HG03045 (cell line): Measurements from ENCODE around the gene PGK1.
"Not testable (repeated sequence)": the region's sequence is repeated elsewhere in the genome, so short reads cannot be mapped to it uniquely, and the experiment has no call there.

ENCODE experiments used
- ATAC-seq: cut with Tn5 transposase; IDR thresholded peaks from one replicate; pipeline ENCODE4 v1.9.1; 2021; ENCODE audit warnings: mild to moderate bottlenecking, moderate library complexity; ENCODE audit not compliant: unreplicated experiment

The PGK1 gene

GRCh38 chrX:78103623-78104446 is at the start of gene PGK1:
Gene PGK1 (plus strand): TSS chrX:78104248. CDS start chrX:78104341, 93 bp downstream.
- ATAC-seq, result peak; percentile 97

DNA sequence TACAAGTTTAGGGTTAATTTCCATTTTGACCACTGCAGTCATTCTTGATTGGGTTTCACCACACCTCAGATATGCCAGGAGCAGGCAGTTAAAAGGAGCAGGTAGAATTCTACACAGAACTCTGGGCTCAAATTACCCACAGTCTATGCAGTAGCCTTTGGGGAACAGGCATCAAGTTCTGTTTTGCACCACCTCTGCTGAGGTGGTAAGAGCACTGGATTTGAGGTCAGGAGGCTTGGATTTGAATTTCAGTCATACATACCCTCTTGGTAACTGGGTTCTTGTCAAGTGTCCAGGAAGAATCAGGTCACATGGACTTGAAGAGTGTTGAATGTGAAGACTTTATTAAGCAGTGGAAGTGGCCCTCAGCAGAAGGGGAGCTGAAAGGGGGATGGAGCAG is 40.4 kb upstream of the PGK1 start:
- no peak for ATAC-seq

DNA sequence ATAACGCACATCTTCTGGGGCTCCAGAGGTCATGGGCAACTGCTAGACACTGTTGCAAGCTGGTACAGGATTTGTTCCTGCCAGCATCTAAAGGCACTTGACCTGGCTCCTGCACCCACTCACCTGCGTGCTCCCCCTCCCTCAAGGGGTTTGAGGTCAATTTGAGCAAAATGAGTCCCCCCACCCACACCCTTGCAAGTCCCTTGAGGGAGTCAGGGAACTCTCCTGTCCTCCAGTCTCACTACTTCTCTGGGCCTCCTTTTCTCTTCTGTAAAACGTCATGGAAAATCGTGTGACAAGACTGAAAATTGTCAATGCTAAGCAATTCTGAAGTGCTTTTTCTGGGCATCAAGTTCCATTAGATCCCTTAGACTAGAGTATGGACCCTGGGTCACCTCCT is 39.9 kb upstream of the PGK1 start:
- ATAC-seq, result no peak

DNA sequence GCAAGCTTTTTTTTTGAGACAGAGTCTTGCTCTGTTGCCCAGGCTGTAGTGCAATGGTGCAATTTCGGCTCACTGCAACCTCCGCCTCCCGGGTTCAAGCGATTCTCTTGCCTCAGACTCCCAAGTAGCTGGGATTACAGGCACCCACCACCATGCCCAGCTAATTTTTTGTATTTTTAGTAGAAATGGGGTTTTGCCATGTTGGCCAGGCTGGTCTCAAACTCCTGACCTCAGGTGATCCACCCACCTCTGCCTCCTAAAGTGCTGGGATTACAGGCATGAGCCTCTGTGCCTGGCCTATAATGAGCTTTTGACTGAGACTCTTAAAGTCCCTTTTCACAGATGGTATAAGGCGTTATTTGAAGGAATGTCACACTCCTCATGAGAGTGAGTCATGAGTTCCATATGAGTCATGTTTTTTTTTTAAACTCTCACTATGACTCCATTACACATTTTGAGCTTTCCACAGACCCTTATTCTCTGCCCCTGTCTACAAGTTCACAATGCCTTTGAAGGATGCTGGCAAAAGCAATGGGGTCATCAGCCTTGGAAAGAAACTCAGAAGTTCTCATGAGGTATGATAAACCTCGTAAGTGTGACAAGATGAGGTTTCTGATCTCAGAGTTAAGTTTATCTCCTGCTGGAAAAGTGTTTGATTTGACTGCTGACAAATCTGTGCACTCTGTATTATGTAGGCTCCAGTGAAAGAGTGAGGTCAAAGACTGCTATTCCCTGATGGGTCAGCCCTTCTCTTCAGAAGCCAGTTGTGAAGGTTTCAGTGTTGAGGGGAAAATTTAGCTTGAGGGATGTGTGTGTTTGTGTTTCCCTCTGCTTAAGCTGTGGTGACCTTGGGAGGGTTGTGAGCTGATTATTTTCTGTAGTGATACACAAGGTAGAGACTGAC is 39.1 kb upstream of the PGK1 start:
- peak; percentile 88 for ATAC-seq

DNA sequence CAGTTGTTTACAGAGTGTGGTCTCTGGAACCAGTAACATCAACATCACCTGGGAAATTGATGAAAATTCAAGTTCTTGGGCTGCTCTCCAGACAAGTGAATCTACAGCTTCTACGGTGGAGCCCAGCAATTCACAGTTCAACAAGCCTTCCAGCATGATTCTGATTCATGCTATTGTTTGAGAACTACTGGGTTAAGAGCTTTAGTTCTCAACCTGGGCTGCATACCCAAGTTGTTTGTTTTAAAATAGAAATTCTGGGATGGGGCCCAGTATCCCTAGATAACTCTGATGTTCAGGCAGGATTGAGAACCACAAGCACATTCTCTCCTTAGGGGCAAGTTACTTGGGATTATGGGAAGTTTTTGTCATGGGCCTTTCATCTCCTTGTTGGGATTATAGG is 37.9 kb upstream of the PGK1 start:
- ATAC-seq, result no peak

- no peak for ATAC-seq
Measured at GRCh38 chrX:78071331-78071730, 32.7 kb upstream of the PGK1 start.

- ATAC-seq, result not testable (repeated sequence)
Measured at GRCh38 chrX:78073147-78074077, 30.6 kb upstream of the PGK1 start.

- ATAC-seq, result no peak
Measured at GRCh38 chrX:78074088-78074487, 30.0 kb upstream of the PGK1 start.

- ATAC-seq, result no peak
Measured at GRCh38 chrX:78075787-78076389, 28.2 kb upstream of the PGK1 start.

DNA sequence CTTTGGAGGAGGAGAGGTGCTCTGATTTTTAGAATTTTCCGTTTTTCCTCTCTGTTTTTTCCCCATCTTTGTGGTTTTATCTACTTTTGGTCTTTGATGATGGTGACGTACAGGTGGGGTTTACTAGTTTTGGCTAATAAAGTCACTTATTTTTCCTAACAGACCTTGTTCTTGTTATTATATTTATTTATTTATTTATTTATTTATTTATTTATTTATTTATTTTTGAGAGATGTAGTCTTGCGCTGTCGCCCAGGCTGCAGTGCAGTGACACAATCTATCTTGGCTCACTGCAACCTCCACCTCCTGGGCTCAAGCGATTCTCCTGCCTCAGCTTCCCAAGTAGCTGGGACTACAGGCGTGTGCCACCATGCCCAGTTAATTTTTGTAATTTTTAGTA is 22.6 kb upstream of the PGK1 start:
- not testable (repeated sequence) for ATAC-seq

- peak; percentile 77 for ATAC-seq
Measured at GRCh38 chrX:78092296-78092695, 11.8 kb upstream of the PGK1 start.

DNA sequence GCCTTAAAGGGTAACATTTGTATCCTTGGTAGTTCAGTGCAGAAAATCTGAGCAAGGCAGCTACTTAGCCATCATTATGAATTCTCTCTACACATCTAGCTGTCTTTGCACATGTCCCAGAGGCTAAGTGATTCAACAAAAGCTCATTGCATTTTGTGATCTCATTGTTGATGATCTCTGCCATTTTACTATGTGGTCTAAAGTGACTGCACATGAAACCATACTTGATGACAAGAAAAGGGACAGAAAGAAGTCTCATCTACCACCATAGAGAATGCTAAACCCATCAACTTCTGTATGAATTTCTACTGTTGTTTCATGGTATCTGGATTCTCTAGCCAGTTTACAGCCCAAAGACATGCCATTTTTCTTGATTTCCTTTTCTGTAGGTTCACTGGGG is 5.9 kb upstream of the PGK1 start:
- no peak for ATAC-seq

DNA sequence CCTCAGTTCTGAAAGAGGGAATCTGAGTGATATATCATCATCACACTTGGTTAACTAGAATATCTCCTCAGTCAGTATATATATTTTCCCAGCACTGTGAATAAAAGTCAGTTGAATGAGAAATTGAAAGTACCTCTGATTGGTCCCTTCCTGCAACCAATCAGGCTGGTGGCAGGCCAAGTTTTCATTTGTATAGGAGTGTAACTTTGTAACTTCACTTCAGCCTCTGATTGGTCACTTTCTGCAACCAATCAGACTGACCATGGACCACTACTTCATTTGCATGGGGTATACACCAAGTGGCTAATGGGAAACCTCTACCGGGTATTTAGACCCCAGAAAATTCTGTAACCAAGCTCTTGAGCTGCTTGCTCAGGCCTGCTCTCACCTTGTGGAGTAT is 2.0 kb upstream of the PGK1 start:
- ATAC-seq, result no peak

DNA sequence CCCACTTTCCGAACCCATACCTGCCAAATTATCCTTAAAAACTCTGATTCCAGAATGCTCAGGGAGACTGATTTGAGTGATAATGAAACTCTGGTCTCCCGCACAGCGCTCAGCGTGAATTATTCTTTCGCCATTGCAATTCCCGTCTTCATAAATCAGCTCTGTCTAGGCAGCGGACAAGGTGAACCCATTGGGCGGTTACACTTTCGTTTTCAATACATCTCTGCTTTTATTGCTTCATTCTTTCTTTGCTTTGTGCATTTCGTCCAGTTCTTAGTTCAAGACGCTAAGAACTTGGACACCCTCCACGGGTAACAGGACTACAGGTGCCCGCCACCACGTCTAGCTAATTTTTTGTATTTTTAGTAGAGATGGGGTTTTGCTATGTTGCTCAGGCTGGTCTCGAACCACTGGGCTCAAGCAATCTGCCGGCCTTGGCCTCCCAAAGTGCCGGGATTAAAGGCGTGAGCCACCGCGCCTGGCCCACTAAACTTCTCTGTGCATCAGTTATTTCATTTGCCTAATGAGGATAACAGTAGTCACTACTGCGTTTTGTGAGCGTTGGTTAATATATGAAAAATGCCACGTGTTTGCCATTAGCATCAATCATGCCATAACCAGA is 936 bp upstream of the PGK1 start:
- ATAC-seq, result no peak

- ATAC-seq, result peak; percentile 23
Measured at GRCh38 chrX:78104447-78105176, 564 bp downstream of the PGK1 start.

DNA sequence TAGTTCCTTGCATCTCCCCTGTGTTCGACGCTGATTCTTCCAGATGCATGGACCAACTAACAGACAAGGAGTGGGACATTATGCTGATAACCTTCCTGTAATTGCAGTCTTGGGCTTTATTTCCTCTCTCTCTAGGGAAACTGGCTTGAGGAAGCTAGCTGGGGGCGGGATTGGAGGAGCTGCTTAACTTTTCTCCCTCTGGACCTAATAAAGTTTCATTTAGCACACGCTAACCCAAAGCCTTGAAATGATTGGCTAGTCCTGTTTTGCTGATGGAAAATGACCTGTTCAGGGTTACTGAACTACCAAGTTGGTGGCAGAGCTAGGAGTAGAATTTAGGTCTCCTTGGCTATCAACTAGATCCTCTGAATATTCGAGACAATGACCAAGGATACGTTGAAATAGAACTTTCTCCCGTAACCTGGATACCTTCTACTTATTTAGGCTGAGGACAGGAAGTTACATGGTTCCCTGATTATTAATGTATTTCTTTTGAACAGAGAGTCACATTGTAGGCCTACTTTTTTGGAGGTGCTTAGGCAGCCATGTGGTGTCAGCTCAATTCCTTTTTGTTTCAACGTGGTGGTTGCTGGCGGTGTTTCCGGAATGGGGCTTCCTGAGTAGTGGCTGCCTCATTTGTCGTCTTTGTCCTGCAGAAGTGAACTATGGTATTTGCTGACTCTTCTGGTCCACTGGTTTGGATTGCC is 2.0 kb downstream of the PGK1 start:
- ATAC-seq, result no peak

DNA sequence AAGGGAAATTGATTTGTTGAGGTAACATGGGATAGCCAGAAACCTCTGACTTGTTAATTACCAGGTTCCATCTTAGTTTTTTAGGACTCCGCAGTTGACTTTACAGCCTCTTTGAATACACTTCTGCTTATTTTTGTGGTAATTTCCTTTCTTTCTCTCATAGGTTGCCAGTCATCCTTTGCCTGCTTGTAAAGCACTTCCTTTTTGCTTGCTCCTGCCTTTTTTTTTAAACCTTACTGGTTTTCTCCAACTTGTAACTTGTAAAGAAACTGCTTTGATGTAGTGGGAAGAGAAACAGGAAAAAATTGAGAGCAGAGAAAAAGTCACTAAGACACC is 2.6 kb downstream of the PGK1 start:
- no peak for ATAC-seq

- ATAC-seq, result no peak
Measured at GRCh38 chrX:78109458-78109857, 5.4 kb downstream of the PGK1 start.
